HG03354 (cell line): Measurements from ENCODE around the gene CLN3.
"Not testable (repeated sequence)": the region's sequence is repeated elsewhere in the genome, so short reads cannot be mapped to it uniquely, and the experiment has no call there.

Source experiments
- ATAC-seq: cut with Tn5 transposase; IDR thresholded peaks from one replicate; pipeline ENCODE4 v1.9.1; 2021; ENCODE audit warnings: mild to moderate bottlenecking; ENCODE audit not compliant: unreplicated experiment, poor library complexity, severe bottlenecking

CLN3 gene

DNA sequence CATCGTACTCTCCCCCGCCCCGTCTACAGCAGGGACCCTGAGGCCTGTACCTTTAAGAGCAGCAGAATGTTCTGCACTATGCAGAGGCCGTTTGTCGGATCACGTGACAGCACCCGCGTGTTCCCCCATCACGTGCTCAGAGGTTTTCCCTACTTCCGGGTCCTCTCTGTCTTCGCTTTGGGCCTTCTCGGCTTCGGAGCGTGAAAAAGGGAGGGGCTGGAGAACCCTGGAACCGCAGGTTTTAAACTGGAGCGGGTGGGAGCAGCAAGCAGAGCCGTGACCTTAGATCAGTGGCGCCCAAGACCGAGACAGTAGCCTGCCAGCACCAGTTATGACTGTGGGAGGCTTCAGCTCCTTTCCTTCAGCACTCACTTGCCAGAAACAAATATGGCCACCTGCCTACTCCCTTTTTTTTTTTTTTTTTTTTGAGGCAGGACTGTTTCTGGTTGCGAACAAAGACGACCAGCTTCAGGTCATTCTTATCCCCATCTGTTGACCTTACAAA lies at the start of gene CLN3:
TSS of gene CLN3 (minus strand) at position 105 of the 505 bp plus-strand sequence. CDS start 315 bp downstream, outside the sequence.
- ATAC-seq, result peak; percentile 78

DNA sequence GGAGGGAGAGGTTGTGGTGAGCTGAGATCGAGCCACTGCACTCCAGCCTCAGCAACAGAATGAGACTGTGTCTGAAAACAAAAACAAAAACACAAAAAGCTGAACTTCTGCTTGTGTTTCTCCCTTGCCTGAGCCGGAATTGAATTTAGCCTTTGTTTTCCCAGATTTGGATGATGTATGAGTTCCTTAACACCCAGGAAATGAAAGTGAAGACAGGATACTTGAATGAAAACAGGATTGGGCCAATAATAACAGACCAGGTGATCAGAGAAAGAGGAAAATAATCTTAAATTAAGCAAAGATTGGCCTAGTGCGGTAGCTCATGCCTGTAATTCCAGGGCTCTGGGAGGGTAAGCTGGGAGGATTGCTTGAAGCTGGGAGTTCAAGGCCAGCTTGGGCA lies 48.5 kb upstream of the CLN3 start:
- no peak for ATAC-seq

DNA sequence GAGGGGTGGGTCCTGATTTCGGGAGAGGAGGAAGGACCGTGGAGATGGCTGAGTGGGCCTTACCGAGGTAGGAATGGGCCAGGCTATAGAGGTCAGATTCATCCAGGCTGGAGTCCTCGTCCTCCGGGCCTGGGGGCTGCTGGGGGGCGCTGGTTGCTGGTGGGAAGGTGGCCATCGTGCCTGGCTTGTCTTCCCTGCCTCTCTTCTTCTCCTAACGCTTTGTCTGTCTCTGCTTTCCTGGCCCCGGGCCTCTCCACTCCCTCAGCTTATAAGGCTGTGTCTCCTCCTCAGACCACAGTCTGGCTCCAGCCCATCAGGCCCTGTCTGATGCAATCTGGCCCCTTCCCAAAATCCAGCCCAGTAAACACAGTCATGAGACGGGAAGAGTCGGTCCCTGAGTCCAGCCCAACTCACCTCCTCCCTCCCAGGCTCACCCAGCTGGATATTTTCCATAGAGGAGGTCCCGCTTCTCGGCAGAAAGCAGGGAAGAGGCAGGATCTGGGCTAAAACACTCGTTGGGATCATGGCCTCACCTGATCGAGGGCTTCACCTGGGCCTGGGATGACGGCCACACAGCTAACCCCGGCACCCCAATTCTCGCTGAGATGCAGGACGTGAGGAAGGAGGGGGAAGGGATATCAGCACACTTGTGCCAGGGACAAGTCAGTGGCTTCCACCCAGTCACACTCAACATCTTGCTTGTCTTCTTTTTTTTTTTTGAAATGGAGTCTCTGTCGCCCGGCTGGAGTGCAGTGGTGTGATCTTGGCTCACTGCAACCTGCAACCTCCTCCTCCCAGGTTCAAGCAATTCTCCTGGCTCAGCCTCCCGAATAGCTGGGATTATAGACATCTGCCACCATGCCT lies 47.1 kb upstream of the CLN3 start, which contains the start of gene NUPR1:
TSS of gene NUPR1 (minus strand) at position 242 of the 864 bp plus-strand sequence. CDS start at position 175, 67 bp downstream.
- no peak for ATAC-seq

DNA sequence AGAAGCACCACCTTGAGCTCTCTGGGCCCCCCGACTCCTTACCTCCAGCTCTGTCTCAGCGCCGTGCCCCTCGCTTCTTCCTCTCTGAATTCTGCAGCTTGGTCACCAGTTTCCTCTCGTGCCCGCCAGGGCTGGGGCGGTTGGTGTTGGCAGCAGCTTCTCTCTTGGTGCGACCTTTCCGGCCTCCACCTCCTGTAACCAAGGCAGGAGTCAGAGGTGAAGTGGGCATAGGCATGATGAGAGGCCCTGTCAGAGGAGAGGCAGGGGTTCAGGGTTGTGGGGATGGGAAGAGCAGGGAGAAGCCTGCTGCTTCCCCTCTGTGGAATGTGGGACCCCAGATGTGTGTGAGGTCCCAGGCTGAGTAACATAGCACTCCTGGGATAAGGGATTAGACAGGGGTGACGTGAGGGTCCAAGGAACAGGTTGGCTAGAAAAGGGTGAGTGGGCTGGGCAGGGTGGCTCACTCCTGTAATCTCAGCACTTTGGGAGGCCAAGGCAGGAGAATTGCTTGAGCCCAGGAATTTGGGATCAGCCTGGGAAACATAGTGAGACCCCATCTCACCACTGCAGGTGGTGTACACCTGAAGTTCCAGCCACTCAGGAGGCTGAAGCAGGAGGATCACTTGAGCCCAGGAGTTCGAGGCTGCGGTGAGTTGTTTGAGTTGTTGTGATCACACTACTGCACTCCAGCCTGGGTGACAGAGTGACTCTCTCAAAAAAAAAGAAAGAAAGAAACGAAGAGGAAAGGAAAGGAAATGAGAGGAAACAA lies 46.3 kb upstream of the CLN3 start:
- ATAC-seq, result no peak

DNA sequence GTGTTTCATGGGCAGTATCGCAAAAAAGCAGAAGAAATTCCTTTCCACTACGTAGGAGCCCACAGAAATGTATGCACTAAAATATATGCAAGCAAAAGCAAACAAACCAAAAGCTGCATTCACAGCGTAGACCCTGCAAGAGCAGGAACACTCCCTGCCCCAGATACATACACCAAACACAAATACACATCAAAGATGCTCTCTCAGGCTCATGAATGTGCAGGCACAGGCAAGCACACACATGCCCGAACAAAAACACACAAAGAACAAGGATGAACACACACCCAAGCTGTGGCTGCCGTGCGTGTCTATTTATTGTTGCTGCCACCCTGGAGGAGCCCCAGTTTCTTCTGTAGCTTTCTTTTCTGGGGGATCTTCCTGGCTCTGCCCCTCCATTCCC lies 45.2 kb upstream of the CLN3 start:
- no peak for ATAC-seq

DNA sequence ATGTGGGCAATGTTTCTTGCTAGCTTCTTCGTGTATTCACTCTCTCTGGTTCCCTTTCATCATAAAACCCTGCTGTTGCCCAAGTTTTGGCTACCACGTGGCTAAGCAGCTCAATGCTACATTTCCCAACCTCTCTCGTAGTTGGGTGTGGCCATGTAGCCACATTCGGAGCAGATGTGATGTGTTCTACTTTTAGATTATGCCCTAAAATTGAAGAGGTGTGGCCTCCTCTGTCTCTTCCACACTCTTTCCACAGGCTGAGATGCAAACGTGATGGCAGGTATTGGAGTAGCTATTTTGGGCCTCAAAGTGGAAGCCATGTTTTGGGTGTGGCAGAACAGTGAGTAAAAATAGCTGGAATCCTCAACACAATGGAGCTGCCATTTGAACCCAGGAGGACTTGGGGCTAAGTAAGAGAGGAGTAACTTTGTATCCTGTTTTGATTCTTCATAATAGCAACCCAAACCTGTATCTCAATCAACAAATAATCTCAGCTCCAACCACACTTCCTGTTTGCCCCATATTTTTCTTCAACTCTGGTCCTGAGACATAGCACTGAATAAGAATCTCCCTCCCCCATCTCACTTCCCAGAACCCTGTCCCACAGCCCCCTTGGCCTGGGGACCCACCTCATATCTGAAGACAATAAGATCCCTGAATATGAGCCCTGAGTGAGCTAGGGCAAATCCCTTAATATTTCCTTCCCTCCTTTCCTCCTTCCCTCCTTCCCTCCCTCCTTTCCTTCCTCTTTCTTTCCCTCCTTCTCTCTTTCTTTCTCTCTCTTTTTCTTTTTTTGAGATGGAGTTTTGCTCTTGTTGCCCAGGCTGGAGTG lies 42.9 kb upstream of the CLN3 start:
- ATAC-seq, result no peak

DNA sequence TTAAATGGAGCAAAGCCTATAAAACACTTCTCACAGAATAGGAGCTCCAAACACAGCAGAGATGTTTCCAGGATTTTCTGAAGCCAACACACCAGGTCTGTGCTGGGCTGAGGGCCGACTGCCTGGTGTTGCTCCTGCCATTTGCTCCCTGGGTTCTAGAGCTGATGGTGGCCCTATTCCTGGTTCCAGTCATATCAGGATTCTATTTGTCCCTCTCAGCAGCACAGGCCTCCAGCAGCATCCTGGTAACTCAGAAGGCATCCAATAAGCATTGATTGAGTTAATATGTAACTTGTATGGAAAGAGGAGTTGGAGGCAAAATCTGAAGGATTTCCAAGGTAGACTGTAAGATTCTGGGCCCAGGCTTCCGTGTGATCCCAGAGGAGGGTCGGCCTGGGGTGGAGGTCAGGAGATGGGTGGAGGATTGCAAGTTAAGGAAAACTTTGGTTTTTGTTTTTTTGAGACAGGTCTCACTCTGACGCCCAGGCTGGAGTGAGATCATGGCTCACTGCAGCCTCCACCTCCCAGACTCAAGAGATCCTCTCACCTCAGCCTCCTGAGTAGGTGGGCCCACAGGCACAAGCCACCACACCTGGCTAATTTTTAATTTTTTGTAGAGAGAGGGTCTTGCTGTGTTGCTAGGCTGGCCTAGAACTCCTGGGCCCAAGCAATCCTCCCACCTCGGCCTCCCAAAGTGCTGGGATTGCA lies 41.2 kb upstream of the CLN3 start:
- no peak for ATAC-seq

DNA sequence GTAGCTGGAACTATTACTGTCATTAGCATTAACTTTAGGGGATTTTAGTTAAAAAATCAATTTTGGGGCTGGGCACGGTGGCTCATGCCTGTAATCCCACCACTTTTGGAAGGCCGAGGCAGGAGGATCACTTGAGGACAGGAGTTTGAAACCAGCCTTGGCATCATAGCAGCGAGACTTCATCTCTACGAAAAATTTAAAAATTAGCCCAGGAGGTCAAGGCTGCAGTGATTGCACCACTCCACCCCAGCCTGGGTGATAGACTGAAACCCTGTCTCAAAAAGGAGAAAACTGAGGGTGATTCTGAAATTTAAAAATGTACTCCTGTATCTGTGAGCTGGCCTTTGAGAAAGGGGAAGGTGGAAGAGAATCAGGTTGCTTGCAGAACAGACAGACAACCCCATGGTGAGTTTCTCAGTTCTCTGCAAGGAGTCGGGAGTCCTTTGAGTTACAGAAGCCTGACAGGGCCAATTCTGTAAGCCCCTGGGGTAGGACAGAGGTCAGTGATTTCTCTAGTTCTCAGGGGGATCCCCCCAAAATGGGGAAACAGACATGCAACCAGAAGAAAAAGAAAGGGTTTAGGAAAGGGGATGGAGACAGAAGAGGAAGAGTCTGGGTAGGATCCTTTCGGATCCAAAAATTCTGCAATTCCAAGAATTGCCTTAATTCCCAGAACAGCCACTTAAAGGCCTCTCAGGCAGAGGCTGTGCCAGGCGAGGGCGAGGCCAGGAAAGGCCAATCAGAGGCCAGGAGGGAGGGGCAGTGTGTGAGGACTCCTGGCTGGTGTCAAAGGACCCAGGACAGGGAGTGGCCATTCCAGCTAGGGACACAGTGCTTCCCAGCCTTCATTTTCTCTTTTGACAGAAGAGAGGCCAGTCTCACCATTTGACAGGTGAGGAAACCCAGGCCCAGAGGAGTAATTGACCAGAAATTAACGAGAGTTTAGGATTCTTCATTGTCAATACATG lies 40.2 kb upstream of the CLN3 start:
- ATAC-seq, result no peak

DNA sequence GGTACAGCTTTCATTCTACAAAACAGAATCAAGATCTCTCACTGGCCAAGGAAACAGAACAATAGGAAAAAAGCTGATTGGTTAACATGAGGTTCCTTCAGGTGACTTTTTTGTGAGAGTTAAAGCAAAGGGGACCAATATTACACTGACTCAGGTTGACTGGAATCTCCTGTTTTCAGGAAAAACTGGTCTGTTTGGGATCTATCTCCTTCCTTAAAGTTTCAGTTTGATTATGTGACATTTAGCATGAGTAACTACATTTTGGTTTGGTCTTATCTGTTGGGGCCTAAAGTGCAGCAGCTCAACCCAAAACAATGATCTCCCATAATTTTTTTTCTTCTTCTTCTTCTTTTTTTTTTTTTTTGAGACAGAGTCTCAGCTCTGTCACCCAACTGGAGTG lies 37.2 kb upstream of the CLN3 start:
- no peak for ATAC-seq

DNA sequence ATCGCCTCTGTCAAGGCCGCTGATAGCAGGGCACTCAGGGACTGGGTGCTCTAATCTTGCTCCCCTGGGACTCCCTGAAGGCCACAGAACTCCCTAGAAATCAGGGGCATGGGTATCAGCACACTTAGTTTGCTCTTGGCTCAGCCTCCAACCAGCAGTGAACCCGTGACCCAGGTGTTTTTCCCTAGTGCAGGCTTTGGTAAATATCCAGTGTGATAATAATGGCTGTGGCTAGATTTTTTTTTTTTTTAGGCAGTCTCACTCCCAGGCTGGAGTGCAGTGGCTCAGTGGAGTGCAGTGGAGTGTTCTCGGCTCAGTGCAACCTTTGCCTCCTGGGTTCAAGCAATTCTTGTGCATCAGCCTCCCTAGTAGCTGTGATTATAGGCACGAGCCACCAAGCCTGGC lies 36.6 kb upstream of the CLN3 start:
- ATAC-seq, result no peak

DNA sequence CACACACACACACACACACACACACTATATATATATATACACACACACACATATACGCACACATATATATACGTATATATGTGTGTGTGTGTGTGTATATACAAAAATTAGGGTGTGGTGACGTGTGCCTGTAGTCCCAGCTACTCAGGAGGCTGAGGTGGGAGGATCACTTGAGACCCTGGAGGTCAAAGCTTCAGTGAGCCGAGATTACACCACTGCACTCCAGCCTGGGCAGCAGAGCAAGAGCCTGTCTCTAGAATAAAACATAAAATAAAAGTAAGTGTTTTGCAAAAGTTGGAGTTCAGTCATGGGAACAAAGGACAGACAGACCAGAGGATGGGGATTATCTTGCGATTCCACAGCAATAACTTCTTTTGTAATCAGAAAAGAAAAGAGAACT lies 36.1 kb upstream of the CLN3 start:
- no peak for ATAC-seq

DNA sequence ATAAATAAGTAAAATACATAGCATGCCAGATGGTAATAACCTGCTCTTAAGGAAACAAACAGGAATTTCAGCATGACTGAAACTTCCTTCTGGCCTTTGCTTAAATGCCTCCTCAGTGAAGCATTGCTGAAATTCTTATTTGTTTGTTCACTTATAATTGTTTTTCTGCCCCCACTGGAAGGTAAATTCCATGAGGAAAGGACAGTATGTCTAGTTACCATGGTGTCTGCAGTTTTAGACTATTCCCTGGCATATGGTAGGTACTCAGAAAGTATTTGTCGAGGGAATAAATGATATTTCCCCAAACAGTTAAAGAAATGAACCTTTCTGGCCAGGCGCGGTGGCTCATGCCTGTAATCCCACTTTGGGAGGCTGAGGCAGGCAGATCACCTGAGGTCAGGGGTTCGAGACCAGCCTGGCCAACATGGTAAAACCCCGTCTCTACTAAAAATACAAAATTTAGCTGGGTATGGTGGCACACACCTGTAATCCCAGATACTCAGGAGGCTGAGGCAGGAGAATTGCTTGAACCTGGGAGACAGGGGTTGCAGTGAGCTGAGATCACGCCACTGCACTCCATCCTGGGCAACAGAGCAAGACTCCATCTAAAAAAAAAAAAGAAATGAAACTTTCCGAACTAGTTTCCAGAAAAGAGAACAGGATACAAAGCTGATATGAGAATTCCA lies 35.4 kb upstream of the CLN3 start:
- not testable (repeated sequence) for ATAC-seq

DNA sequence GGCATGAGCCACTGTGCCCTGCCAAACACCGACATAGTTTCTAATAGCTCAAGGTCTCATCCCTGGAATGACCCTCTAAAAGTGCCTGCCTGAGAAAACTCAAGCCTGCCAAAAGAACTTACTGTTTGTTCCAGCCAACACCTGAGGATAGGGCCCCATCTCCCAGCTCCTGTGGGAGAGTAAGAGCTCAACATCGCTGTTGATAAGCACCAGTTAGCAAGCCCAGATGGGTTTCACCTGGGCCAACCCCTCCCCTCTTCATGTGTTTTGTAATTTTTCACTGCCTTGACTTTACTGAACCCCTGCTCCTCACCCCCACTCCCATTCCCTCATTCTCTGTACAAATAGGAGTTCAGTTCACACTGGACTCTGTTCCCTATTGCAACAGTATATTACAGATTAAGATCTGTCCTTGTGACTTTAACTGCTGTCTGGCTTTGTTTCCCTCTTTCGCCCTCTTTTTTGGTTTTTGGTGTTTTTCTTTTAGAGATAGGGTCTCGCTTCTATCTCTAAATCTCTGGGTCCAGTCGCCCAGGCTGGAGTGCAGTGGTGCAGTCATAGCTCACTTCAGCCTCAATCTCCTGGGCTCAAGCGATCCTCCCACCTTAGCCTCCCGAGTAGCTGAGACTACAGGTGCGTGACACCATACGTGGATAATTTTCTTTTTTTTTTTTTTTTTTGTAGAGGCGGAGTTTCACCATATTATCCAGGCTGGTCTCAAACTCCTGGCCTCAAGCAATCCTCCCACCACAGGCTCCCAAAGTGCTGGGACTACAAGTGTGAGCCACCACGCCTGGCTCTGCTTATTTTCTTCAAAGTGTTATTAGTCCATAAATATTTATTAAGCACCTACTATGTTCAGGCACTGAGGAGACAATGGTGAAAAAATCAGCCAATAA lies 34.6 kb upstream of the CLN3 start:
- ATAC-seq, result no peak

DNA sequence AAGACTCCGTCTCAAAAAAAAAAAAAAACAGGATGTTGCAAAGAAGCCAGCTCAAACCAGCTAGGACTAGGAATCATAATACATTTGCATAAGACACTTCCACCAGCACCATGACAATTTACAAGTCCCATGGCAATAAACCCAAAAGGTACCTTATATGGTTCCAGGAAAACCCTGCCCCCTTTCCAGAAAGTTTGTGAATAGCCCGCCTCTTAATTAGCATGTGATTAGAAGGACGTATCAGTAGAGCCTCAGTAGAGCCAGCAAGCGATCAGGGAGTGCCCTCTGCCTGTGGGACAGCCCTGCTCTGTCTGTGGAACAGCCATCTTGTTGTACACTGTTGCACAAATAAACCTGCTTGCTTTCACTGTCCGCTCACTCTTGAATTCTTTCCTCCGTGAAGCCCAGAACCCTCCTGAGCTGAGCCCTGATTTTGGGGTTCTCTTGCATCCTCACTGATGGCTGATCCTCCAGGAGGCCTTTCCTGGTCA lies 32.9 kb upstream of the CLN3 start:
- ATAC-seq, result no peak

DNA sequence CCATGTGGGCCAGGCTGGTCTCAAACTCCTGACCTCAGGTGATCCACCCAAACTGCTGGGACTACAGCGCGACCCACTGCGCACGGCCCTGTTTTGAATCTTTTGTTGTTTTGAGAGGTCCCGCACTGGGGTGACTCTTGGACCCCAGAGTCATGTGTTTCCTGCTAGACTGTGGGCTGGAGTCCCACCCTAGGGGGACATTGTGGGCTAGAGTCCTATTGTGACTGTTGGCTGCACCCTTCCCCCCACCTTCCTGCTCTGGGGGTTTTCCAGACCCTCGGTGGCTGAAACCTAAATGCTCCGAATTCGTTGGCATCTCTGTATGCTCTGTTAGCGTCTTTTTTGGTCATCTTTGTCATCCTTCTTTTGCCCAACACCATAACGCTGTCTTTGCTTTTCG lies 30.9 kb upstream of the CLN3 start:
- no peak for ATAC-seq

DNA sequence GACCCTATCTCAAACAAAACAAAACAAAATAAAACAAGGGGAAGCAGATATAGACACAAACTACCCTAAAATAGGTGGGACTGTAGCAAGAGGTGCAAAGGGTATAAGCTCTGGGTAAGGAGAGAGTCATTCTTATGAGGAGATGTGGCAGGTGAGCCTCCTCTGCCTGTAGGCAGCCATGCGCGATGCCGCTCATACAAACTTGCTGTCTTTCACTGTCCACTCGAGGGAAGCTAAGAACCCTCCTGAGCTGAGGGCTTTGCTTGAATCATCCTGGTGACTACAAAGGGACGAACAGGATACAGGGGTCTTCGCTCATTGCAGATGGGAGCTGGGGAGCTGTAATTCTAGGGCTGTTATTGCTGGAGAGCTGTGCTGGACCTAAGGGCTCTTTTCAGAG lies 29.6 kb upstream of the CLN3 start:
- no peak for ATAC-seq

DNA sequence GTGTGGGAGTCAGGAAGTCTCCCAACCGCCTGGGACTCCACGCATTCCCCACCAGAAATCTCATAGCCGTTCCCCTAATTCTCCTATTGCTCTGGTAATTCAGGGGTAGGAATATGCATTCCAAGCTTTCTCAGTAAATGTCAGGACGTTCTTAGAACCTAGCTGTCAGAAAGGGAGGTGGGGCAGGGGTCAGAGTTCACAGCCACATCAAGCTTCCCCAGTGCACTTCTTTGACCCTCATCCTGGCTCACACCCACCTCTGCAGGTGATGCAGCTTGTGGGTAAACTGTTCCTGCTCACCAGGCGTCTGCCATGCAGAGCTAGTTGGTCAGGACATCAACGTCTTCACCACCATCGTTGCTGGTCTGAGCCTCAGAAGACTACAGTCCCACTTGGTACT lies 28.8 kb upstream of the CLN3 start:
- ATAC-seq, result no peak
